ENCODE data around the gene CPVL.

The CPVL gene

DNA sequence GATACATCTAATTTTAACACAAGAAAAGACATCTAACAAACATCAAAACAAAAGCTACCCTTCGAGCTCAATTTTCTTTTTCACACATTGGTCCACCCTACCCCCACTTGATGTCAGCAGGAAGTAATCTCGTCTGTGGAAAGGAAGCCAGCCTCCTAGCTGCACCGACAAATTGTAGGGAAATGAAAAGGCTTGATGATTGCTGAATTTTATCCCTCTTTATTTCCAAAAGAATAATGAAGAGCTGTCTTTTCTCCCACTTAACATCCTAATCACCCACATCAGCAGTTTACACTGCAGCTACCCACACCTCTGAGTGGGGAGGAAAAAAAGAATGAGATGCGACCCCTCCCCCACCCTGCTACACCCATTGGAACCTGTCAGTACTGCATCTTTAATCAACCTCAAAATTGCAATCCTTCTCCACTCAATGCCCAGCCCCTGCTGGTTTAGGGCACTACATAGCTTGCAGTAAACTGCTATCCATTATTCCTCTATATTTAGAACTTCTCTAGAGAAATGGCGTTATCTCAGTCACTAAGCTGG, 10.6 kb upstream of the CPVL start:
- DNase-seq (ENCODE audit: low spot score), result no peak

DNA sequence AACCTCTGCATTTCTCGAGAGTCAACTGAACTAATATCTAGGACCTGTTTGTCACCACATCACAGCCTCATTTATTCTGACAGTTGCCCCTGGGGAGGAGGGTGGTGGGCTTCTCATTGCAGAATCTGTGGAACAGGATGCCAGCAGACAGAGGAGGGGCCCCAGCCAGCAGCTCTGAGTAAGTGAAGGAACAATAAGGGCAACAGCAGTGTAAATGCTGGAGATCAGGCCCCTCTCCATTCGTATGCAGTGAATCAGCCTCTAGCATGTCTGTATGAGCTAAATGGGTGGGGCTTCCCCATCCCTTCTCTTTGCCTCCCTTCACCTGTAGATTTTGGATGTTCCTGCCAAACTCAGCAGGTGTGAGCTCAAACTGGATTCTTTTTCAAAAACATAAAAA, 7.7 kb upstream of the CPVL start:
- DNase-seq (ENCODE audit: low spot score), result no peak

DNA sequence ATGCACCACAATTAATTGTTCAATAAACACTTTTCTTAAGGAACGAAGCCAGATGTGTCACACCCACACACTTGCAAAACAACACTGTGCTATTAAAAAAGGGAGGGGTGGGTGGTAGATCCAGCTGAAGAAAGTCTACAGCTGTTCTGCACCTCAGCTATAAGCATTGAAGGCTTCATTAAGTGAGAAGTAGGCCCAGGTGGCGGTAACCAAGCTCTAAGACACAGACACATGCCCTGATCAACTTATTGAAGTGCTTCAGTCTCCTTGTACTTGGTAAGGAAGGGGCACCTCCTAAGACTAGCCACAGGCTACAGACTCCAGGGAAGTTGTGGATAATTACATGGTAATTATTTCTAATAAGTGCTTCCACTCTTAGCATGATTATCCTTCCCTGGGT, 4.5 kb upstream of the CPVL start:
- no peak for DNase-seq (ENCODE audit: low spot score)

GRCh38 chr7:29149036-29149435, 2.7 kb upstream of the CPVL start:
- no peak for DNase-seq (ENCODE audit: low spot score)

GRCh38 chr7:29147821-29148220, 1.5 kb upstream of the CPVL start:
- DNase-seq (ENCODE audit: low spot score), result no peak

DNA sequence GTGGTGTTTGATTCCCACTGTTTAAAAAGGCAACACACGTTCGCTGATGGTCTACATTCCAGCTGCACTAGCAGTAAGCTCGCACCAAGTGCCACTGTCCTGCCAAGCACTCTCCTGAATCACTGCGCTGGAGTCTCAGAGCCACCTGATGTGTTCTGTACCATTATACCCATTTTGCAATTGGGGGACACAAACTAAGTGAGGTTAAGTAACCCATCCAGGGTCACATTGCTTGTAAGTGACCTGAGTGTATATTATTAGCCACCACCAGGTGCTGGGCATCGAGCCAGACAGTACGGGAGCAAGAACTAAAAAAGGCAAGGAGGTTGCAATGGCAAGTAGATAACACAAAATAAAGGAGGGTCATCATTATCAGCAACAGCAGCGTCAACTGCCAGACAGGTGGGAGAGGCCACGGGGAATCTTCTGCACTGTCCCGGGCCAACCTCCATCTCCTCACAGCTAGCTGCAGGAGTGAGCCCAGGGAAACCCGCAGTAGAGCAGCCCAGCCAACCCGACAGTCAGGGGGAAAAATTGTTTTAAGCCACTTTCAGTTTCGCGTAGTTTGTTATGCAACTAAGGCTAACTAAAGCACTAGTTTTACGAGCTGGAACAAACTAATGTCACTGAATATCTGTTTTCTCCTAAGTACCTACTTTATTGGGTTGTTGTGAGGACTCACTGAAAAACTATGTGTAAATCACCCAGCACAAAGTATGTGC, 712 bp upstream of the CPVL start:
- no peak for DNase-seq (ENCODE audit: low spot score)

- DNase-seq (ENCODE audit: low spot score), result no peak
Observed at GRCh38 chr7:29145553-29146056, 732 bp downstream of the CPVL start.

DNA sequence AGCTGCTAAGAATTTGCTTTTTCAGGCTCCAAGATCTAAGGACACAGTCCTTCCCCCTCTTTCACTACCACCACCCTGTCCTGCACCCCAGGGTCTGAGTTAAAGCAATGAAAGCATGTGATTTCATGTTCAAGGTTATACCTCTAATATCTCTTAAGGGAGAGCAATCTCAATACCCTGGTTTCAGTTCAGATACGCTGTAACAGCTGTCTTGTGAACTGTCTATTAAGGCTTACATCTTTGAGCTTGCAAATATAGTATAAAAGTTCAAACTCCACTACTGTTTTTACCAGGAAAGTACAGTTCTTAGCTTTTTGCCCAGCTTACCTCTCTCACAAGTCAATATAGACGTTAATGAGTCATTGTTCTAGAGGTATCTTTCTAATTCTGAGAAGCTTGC, 2.6 kb downstream of the CPVL start:
- no peak for DNase-seq (ENCODE audit: low spot score)

DNA sequence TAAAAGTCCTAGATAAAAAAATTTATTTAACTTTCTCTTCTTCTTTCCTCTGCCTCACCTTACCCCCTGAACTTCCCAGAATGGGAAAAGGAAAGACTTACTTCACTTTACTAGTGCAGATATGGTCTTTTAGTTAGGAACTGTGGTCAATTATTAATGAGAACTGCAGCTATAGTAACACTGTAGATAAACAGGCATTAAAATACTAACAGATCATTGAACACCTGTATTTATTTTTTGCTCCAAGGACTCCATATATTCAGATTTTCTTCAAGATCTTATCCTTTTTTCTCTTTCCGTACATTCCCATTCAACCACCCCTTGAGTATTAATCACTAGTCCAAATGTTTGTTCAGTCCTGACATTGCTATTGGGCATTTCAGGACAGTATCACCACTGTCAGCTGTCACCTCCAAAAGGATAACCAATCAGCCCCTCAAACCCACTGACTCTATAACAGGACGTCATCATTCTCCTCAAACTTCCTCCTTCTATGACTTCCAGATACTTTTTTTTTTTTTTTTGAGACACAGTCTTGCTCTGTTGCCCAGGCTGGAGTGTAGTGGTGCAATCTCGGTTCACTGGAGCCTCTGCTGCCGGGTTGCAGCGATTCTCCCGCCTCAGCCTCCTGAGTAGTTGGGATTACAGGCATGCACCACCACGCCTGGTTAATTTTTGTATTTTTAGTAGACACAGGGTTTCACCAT, 4.2 kb downstream of the CPVL start:
- no peak for DNase-seq (ENCODE audit: low spot score)

GRCh38 chr7:29140873-29141468, 5.4 kb downstream of the CPVL start:
- DNase-seq (ENCODE audit: low spot score), result no peak

GRCh38 chr7:29139796-29140195, 6.5 kb downstream of the CPVL start:
- no peak for DNase-seq (ENCODE audit: low spot score)

GRCh38 chr7:29139191-29139590, 7.1 kb downstream of the CPVL start:
- DNase-seq (ENCODE audit: low spot score), result no peak

GRCh38 chr7:29138588-29138987, 7.7 kb downstream of the CPVL start:
- DNase-seq (ENCODE audit: low spot score), result no peak

DNA sequence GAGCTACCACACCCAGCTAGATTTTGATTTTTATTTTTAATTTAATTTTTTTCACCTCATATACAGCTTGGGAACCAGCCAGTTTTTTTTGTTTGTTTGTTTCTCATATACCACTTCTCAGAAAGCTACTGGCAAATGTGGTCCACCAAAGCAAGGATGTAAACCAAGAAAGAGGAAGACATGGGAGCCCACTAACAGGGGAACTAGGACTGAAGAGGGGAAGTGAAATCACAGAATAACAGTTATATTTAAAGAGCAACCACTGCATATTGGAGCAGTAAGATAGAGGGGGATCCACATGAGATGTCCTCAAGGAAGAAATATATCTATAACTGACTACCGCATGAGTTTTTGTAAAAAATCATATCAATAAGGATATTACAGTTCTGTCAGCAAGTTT, 10.5 kb downstream of the CPVL start:
- DNase-seq (ENCODE audit: low spot score), result no peak

GRCh38 chr7:29132980-29133379, 13.4 kb downstream of the CPVL start:
- DNase-seq (ENCODE audit: low spot score), result no peak

GRCh38 chr7:29131678-29132077, 14.7 kb downstream of the CPVL start:
- no peak for DNase-seq (ENCODE audit: low spot score)

- DNase-seq (ENCODE audit: low spot score), result no peak
Observed at GRCh38 chr7:29130096-29130495, 16.2 kb downstream of the CPVL start.

- no peak for DNase-seq (ENCODE audit: low spot score)
Observed at GRCh38 chr7:29127527-29127926, 18.8 kb downstream of the CPVL start.

- DNase-seq (ENCODE audit: low spot score), result no peak
Observed at GRCh38 chr7:29126804-29127203, 19.5 kb downstream of the CPVL start.

GRCh38 chr7:29123626-29124190, 22.6 kb downstream of the CPVL start:
- DNase-seq (ENCODE audit: low spot score), result no peak

DNA sequence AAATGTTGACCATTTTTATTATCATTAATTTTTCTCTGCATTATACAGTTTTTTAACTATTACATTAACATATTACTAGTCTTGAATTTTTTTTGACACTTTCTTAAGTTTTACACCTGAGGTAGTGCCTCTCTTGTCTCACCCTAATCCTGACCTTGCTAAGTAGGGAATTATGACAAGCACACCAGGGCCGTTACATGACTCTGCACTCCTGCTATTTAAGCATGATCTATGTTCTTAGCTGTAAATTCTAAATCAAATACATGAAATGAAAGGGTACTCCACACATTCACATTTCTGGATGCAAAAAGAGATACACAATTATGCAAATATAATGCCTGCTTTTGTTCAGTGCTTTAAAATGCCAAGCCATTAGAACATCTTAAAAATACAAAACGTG, 23.6 kb downstream of the CPVL start:
- DNase-seq (ENCODE audit: low spot score), result no peak

GRCh38 chr7:29122081-29122480, 24.3 kb downstream of the CPVL start:
- DNase-seq (ENCODE audit: low spot score), result no peak

- DNase-seq (ENCODE audit: low spot score), result no peak
Observed at GRCh38 chr7:29120955-29121354, 25.4 kb downstream of the CPVL start.

All from left forelimb (tissue), 1 donor.